A549 (cell line): ENCODE results near the gene SNORC. TPM values are rescaled to one million over a fixed set of nuclear protein-coding genes. Genes with fewer than 3 reads are reported as not detected.

ENCODE experiments used
- ATAC-seq, 2 experiments: fragments of 200-7000 bp in 1 of 2; fragments of >200 bp in 1 of 2; cut with Nextera tagmentation in 1 of 2; cut with Tn5 transposase in 1 of 2; 3 replicates each; pipeline versions ENCODE4 v1.8.0 to v1.9.1; 2018 to 2020; ENCODE audit warnings: mild to moderate bottlenecking in 1 of 2, moderate library complexity in 1 of 2
- CTCF ChIA-PET: fragments of 300-600 bp; sonication (Branson Sonifier 250); formaldehyde crosslinking; extraction: SDS; loops from one replicate; lab custom pipeline; 2021; ENCODE audit warnings: antibody characterized with exemption, inconsistent platforms; lab: Yijun Ruan, JAX
- POLR2A ChIA-PET: fragments of 350-600 bp; formaldehyde crosslinking; extraction: SDS; loops from one replicate; lab custom pipeline; 2021; ENCODE audit warnings: antibody characterized with exemption, inconsistent platforms; lab: Yijun Ruan, JAX
- DNase-seq, 2 experiments: peaks; one replicate each; pipeline versions ENCODE4 v3.0.0 to v3.0.0-alpha.2; 2011 to 2016; ENCODE audit warnings: low read depth in 1 of 2, low spot score in 1 of 2
- FAIRE-seq: peaks from 2 replicates; lab custom pipeline; 2011; peaks lifted over from hg19 to GRCh38; lab: Jason Lieb, UNC
- H3K27ac ChIP-seq, 2 experiments: fragments of >200 bp; sonication (Bioruptor Twin); formaldehyde crosslinking; 3 replicates each; pipeline ENCODE4 v1.5.1; 2016 to 2017
- H3K4me1 ChIP-seq: fragments of >200 bp; sonication (Bioruptor Twin); formaldehyde crosslinking; 3 replicates; pipeline ENCODE4 v1.6.1; 2016
- H3K4me2 ChIP-seq: fragments of >200 bp; sonication (Bioruptor Twin); formaldehyde crosslinking; 3 replicates; pipeline ENCODE4 v1.6.1; 2016
- H3K4me3 ChIP-seq: fragments of >200 bp; sonication (Bioruptor Twin); formaldehyde crosslinking; 3 replicates; pipeline ENCODE4 v1.5.1; 2016
- H3K9me3 ChIP-seq: fragments of >200 bp; sonication (Bioruptor Twin); formaldehyde crosslinking; 3 replicates; pipeline ENCODE4 v1.6.1; 2016
- CBX8 ChIP-seq: fragments of 200-600 bp; sonication (generic); IDR thresholded peaks from 2 replicates; pipeline ENCODE4 v1.6.1; 2016
- CEBPB ChIP-seq, 2 experiments: fragments of >200 bp in 1 of 2; sonication (Bioruptor Twin) in 1 of 2; formaldehyde crosslinking in 1 of 2; IDR thresholded peaks; 2 replicates each; pipeline ENCODE4 v1.6.1; 2012 to 2016
- CHD2 ChIP-seq: fragments of 150-350 bp; IDR thresholded peaks from 2 replicates; pipeline ENCODE4 v1.6.1; 2014; ENCODE audit warnings: low read length; ENCODE audit not compliant: partially characterized antibody
- CHD4 ChIP-seq: fragments of 200-600 bp; sonication (generic); IDR thresholded peaks from 2 replicates; pipeline ENCODE4 v1.6.1; 2016; ENCODE audit warnings: antibody characterized with exemption, mild to moderate bottlenecking, borderline replicate concordance
- EHF ChIP-seq: fragments of 250-450 bp; sonication (Bioruptor Pico); IDR thresholded peaks from 2 replicates; pipeline ENCODE4 v1.5.0; 2020; ENCODE audit warnings: mild to moderate bottlenecking
- EHMT2 ChIP-seq: fragments of 200-600 bp; sonication (generic); IDR thresholded peaks from 2 replicates; pipeline ENCODE4 v1.6.1; 2016; ENCODE audit warnings: antibody characterized with exemption, low read depth, mild to moderate bottlenecking, moderate library complexity
- EP300 ChIP-seq, 2 experiments: fragments of >200 bp; sonication (Bioruptor Twin); formaldehyde crosslinking; IDR thresholded peaks; 2 replicates in 1 of 2; 3 replicates in 1 of 2; pipeline ENCODE4 v1.6.1; 2016 to 2017
- ESRRA ChIP-seq: fragments of 150-350 bp; IDR thresholded peaks from 2 replicates; pipeline ENCODE4 v1.6.1; 2014; ENCODE audit warnings: mild to moderate bottlenecking, low read length, borderline replicate concordance
- FOSB ChIP-seq: fragments of 250-450 bp; sonication (Bioruptor Pico); IDR thresholded peaks from 2 replicates; pipeline ENCODE4 v1.5.0; 2020; ENCODE audit warnings: mild to moderate bottlenecking, moderate library complexity
- GATA3 ChIP-seq: IDR thresholded peaks from 2 replicates; pipeline ENCODE4 v1.6.1; 2012; ENCODE audit warnings: borderline replicate concordance
- HEYL ChIP-seq: fragments of 250-450 bp; sonication (Bioruptor Pico); IDR thresholded peaks from 2 replicates; pipeline ENCODE4 v1.8.0; 2021; ENCODE audit warnings: mild to moderate bottlenecking, moderate library complexity
- HOXA7 ChIP-seq: fragments of 250-450 bp; sonication (Bioruptor Pico); IDR thresholded peaks from 2 replicates; pipeline ENCODE4 v1.5.0; 2020; ENCODE audit warnings: mild to moderate bottlenecking, moderate library complexity
- HOXB13 ChIP-seq: fragments of 250-450 bp; sonication (Bioruptor Pico); IDR thresholded peaks from 2 replicates; pipeline ENCODE4 v1.5.0; 2020; ENCODE audit warnings: low read depth, mild to moderate bottlenecking, moderate library complexity
- HOXB5 ChIP-seq: fragments of 250-450 bp; sonication (Bioruptor Pico); IDR thresholded peaks from 2 replicates; pipeline ENCODE4 v1.5.0; 2020; ENCODE audit warnings: mild to moderate bottlenecking, moderate library complexity
- KDM1A ChIP-seq: fragments of 200-600 bp; sonication (generic); IDR thresholded peaks from 2 replicates; pipeline ENCODE4 v1.6.1; 2016; ENCODE audit warnings: low read depth, mild to moderate bottlenecking
- KDM5A ChIP-seq: fragments of 200-600 bp; sonication (generic); IDR thresholded peaks from 2 replicates; pipeline ENCODE4 v1.6.1; 2016; ENCODE audit warnings: antibody characterized with exemption, mild to moderate bottlenecking
- MAZ ChIP-seq: fragments of 150-350 bp; IDR thresholded peaks from 2 replicates; pipeline ENCODE4 v1.6.1; 2014; ENCODE audit warnings: antibody characterized with exemption, low read depth, low read length, borderline replicate concordance
- MYC ChIP-seq: IDR thresholded peaks from 2 replicates; pipeline ENCODE4 v1.6.1; 2012; ENCODE audit warnings: mild to moderate bottlenecking, inconsistent platforms, low read length, improper control_type of control experiment, borderline replicate concordance
- NR3C1 ChIP-seq: fragments of >200 bp; sonication (Bioruptor Twin); formaldehyde crosslinking; IDR thresholded peaks from 3 replicates; pipeline ENCODE4 v1.6.1; 2017
- RARB ChIP-seq: fragments of 250-450 bp; sonication (Bioruptor Pico); IDR thresholded peaks from 2 replicates; pipeline ENCODE4 v1.8.0; 2021; ENCODE audit warnings: mild to moderate bottlenecking, moderate library complexity
- SREBF2 ChIP-seq: fragments of 450-650 bp; IDR thresholded peaks from 2 replicates; pipeline ENCODE4 v1.6.1; 2014; ENCODE audit warnings: mild to moderate bottlenecking, moderate library complexity
- TP53 ChIP-seq: fragments of 250-450 bp; sonication (Bioruptor Pico); IDR thresholded peaks from 2 replicates; pipeline ENCODE4 v1.5.0; 2021; ENCODE audit warnings: mild to moderate bottlenecking, moderate library complexity
- ZNF302 ChIP-seq: fragments of 250-450 bp; sonication (Bioruptor Pico); IDR thresholded peaks from 2 replicates; pipeline ENCODE4 v1.9.0; 2021; ENCODE audit warnings: inconsistent platforms, mild to moderate bottlenecking, moderate library complexity
- WGBS: methylation state at CpG from one replicate; pipeline ENCODE4 v1.1.6; 2017; ENCODE audit errors: missing lambda C conversion rate; 5-methylcytosine and 5-hydroxymethylcytosine counted together
- polyA plus RNA-seq, 4 experiments: library from polyadenylated mRNA; depleted of rRNA in 3 of 4; stranded (reverse); fragments of >200 nt; fragmentation: RNase III in 1 of 4; extraction: RNeasy Plus Mini Kit Qiagen cat#74134 plus additional on column Dnase treatment in 1 of 4; gene quantifications; 2 replicates in 3 of 4; 3 replicates in 1 of 4; pipeline ENCODE4 v1.2.3, GENCODE V29; 2011 to 2017
- TF ChIP-seq, protein P1 (sequence below): IDR thresholded peaks from 2 replicates; pipeline ENCODE4 v1.6.1; 2012
- TF ChIP-seq, protein P2 (sequence below): IDR thresholded peaks from 2 replicates; pipeline ENCODE4 v1.6.1; 2012
- TF ChIP-seq, protein P3 (sequence below): fragments of >200 bp; sonication (Bioruptor Twin); formaldehyde crosslinking; IDR thresholded peaks from 3 replicates; pipeline ENCODE4 v1.6.1; 2016
- TF ChIP-seq, protein P4 (sequence below): fragments of >200 bp; sonication (Bioruptor Twin); formaldehyde crosslinking; IDR thresholded peaks from 2 replicates; pipeline ENCODE4 v1.6.1; 2016
- TF ChIP-seq, protein P5 (sequence below): fragments of 150-350 bp; IDR thresholded peaks from 2 replicates; pipeline ENCODE4 v1.6.1; 2014; ENCODE audit warnings: low read depth, mild to moderate bottlenecking, low read length

SNORC gene
- polyA plus RNA-seq, 2 of the 4 experiments (the other 2 are of a cell fraction): 8.4 to 9.1 TPM

DNA sequence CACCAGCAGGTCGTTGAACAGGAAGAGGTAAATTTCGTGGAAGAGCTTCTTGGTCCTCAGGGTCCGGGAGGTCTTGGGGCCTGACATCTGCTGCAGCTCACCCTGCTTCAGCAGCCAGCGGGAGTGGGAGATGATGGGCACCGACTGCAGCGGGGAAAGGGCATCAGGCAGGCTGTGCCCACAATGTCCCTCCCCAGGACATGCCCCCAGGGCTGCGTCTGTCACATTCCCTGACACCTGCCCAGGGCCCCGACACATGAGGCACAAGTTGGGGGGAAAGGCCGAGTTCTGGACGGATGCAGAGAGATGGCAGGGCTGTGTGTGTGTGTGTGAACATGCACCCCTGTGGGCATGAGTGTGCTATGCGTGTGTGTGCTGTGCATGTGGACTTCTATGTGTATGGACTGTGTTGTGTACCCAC is 13.9 kb downstream of the SNORC start:
- FAIRE-seq (no peak), ATAC-seq (no peak), DNase-seq (no peak)
- Histone ChIP-seq H3K27ac (peak overlapping the region in 1 of 2 experiments; percentile 47; a peak in 1 of 6 replicates), H3K4me1 (peaks cover 19% of the 10 kb centered on the region; the same call in 2 of the 3 replicates), H3K4me2 (no peak overlapping the region), H3K9me3 (no peaks in the 10 kb centered on the region), H3K4me3 (no peak overlapping the region)
- TF ChIP-seq EHMT2: no peak
- TF ChIP-seq HOXA7 (CRISPR knock-in tag): no peak
- TF ChIP-seq ESRRA: no peak
- no peak for TF ChIP-seq KDM5A
- TF ChIP-seq EP300 (IDR thresholded peaks at IDR 0.05): no peak
- CTCF ChIA-PET: interaction anchor here (0.8 to 1.2 kb wide), 5 partner anchors 31 to 368 kb away, joined by 3 to 4 read pairs (median 3); partner anchors contain the start of gene ATG16L1
- 77% methylated on average over 7 of the region's 11 CpGs for WGBS
- POLR2A ChIA-PET: no interaction called here

DNA sequence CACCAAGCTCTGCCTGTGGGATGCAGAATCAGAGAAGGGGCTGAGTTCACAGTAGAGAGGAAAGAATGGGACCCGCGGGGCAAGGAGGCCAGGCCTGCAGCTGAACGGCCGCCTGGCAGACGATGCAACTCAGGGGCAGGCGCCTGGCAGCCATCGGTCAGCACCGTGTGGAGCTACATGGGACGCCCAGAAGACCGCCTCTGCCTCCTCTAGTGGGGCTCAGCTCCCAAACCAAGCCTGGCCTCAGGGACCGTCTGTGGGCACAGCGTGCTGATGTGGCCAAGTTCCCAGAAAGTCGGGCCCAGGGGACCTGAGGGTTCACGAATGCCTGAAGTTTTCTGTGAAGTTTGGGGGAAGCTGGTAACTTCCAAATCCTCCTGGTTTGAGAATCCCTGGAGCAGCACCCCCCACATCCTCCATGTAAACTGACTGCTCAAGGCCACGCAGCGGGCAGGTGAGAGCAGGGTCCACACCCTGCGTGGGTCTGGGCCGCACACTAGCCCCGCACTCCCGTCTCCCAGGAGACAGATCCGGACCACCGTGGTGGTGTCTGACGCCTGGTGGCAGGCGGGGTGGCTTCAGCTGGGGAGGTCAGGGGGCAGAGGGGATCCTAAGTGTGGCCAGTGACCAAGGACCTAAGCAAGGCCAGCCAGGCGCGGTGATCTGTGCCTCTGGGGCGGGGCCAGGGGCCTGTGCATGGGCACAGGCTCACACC is 14.6 kb downstream of the SNORC start:
- H3K9me3 ChIP-seq: no peaks in the 10 kb centered on the region
- TF ChIP-seq, protein P1, sequence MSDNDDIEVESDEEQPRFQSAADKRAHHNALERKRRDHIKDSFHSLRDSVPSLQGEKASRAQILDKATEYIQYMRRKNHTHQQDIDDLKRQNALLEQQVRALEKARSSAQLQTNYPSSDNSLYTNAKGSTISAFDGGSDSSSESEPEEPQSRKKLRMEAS: no peak
- TF ChIP-seq, protein P2, sequence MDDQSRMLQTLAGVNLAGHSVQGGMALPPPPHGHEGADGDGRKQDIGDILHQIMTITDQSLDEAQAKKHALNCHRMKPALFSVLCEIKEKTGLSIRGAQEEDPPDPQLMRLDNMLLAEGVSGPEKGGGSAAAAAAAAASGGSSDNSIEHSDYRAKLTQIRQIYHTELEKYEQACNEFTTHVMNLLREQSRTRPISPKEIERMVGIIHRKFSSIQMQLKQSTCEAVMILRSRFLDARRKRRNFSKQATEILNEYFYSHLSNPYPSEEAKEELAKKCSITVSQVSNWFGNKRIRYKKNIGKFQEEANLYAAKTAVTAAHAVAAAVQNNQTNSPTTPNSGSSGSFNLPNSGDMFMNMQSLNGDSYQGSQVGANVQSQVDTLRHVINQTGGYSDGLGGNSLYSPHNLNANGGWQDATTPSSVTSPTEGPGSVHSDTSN: no peak
- no peak for TF ChIP-seq KDM1A
- TF ChIP-seq RARB (CRISPR knock-in tag): no peak
- TF ChIP-seq ZNF302 (CRISPR knock-in tag): no peak
- TF ChIP-seq TP53: no peak
- no peak for TF ChIP-seq HOXA7 (CRISPR knock-in tag)
- no peak for TF ChIP-seq FOSB (CRISPR knock-in tag)
- no peak for TF ChIP-seq GATA3
- ATAC-seq: no peak
- DNase-seq: no peak
- no peak for FAIRE-seq
- CTCF ChIA-PET: interaction anchor here (0.9 to 1.2 kb wide), 4 partner anchors 41 to 367 kb away, joined by 3 to 4 read pairs (median 3); partner anchors contain the start of gene ATG16L1
- H3K4me1 ChIP-seq: peaks cover 12% of the 10 kb centered on the region; the same call in 1 of the 3 replicates
- POLR2A ChIA-PET: no interaction called here
- H3K4me3 ChIP-seq: no peak overlapping the region
- H3K27ac ChIP-seq: peak overlapping the region in 1 of 2 experiments; percentile 47; a peak in 2 of 6 replicates
- no peak overlapping the region for H3K4me2 ChIP-seq
- 93% methylated on average over 21 of the region's 27 CpGs for WGBS

DNA sequence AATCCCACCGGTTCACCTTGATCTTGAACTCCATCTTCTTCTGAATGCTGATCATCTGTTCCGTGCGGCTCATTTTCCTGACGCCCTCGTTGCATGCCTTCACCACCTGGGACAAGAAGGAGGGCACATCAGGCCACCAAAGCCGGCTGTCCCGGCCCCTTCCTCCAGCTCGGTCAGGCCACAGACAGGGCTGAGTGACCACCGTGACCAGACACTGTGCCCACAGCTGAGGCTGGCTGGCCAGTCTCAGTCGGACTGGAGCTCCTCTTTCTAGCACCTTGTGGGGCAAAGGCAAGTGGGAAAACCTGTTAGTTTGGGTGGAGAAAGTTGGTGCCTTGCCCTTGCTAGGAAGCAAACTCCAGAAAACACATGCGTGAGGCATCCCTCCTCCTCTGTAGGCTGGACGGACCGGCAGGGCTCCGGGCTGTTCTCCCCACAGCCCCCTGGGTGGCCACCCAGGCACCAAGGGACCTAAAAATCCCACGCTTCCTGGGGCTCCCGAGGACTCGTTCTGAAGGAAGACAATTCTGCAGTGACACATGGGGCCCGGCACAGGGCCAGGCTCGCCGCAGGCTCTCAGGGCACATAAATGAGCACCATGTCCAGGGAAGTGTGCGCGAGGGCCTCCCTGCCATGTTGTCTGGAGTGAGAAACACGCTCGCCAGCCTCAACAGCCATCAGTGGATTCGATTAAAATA is 15.3 kb downstream of the SNORC start:
- H3K9me3 ChIP-seq: no peaks in the 10 kb centered on the region
- H3K4me2 ChIP-seq: no peak overlapping the region
- H3K4me3 ChIP-seq: no peak overlapping the region
- POLR2A ChIA-PET: no interaction called here
- no peak for ATAC-seq
- TF ChIP-seq, protein P3, sequence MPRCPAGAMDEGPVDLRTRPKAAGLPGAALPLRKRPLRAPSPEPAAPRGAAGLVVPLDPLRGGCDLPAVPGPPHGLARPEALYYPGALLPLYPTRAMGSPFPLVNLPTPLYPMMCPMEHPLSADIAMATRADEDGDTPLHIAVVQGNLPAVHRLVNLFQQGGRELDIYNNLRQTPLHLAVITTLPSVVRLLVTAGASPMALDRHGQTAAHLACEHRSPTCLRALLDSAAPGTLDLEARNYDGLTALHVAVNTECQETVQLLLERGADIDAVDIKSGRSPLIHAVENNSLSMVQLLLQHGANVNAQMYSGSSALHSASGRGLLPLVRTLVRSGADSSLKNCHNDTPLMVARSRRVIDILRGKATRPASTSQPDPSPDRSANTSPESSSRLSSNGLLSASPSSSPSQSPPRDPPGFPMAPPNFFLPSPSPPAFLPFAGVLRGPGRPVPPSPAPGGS: no peak
- TF ChIP-seq HOXB13: no peak
- TF ChIP-seq KDM1A: no peak
- TF ChIP-seq MYC: no peak
- no peak for TF ChIP-seq CEBPB (IDR thresholded peaks at IDR 0.05)
- TF ChIP-seq ZNF302 (CRISPR knock-in tag): no peak
- no peak for TF ChIP-seq GATA3
- no peak for TF ChIP-seq KDM5A
- TF ChIP-seq EHF (CRISPR knock-in tag): no peak
- no peak for TF ChIP-seq HEYL (CRISPR knock-in tag)
- TF ChIP-seq CHD4: no peak
- TF ChIP-seq, protein P4, sequence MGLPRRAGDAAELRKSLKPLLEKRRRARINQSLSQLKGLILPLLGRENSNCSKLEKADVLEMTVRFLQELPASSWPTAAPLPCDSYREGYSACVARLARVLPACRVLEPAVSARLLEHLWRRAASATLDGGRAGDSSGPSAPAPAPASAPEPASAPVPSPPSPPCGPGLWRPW: no peak
- TF ChIP-seq SREBF2: no peak
- no peak for TF ChIP-seq MAZ
- no peak for TF ChIP-seq TP53
- TF ChIP-seq HOXB5 (CRISPR knock-in tag): no peak
- no peak for TF ChIP-seq CHD2
- no peak for TF ChIP-seq NR3C1
- TF ChIP-seq CBX8: no peak
- TF ChIP-seq, protein P5, sequence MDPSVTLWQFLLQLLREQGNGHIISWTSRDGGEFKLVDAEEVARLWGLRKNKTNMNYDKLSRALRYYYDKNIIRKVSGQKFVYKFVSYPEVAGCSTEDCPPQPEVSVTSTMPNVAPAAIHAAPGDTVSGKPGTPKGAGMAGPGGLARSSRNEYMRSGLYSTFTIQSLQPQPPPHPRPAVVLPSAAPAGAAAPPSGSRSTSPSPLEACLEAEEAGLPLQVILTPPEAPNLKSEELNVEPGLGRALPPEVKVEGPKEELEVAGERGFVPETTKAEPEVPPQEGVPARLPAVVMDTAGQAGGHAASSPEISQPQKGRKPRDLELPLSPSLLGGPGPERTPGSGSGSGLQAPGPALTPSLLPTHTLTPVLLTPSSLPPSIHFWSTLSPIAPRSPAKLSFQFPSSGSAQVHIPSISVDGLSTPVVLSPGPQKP: no peak
- 0 out of 6 replicates have a peak overlapping the region, but pooled peaks of 1 of the 2 experiments have one; percentile 17 for H3K27ac ChIP-seq
- CTCF ChIA-PET: interaction anchor here (0.9 to 1.2 kb wide), 4 partner anchors 42 to 367 kb away, joined by 3 to 4 read pairs (median 3); partner anchors contain the start of gene ATG16L1
- peaks cover 5% of the 10 kb centered on the region; the same call in 1 of the 3 replicates for H3K4me1 ChIP-seq
- no peak for FAIRE-seq
- WGBS: 93% methylated on average over 22 of the region's 25 CpGs
- DNase-seq: no peak
